Measurements from ENCODE around the gene NCOA3. TPM values are rescaled to one million over a fixed set of nuclear protein-coding genes. Genes with fewer than 3 reads are reported as not detected.

Gene NCOA3
- total RNA-seq, 3 donors from 2014 or later, result 22.8 to 28.8 (median 24.7) TPM

DNA sequence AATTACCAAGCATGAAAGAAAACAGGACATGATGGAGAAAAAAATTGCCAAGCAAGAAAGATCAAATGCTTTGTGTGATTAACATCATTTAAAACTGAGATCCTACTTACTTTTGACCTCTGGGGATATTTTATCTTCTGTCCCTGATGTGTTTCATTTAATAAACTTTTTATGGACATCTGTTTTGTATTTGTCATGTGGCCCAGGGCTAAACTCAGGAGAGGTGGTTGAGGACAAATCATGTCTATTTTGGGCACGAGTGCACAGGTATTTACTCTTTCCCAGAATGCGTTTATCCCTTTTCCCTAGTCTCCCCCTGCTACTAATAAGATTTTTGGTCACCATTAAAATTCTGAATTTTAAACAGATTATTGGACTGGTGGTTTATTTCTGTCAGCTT lies 128.2 kb downstream of the NCOA3 start:
- H3K9me3 ChIP-seq, result no peaks in the 10 kb centered on the region
- no peaks in the 10 kb centered on the region for H3K4me1 ChIP-seq (ENCODE audit: low read depth)
- ATAC-seq (no peak), DNase-seq (no peak)
- H3K4me3 ChIP-seq, result no peak overlapping the region
- intact Hi-C loops (cut with DNase I, micrococcal nuclease), result loop anchor here in 1 of 2 donors (10.0 kb wide), 1 partner anchor 235 kb away; no protein-coding TSS in a partner anchor
- H3K36me3 ChIP-seq (ENCODE audit: low read depth), result no peaks in the 10 kb centered on the region
- TF ChIP-seq CTCF (IDR thresholded peaks at IDR 0.05), result no peak

GRCh38 chr20:47631078-47631477 lies 129.4 kb downstream of the NCOA3 start:
- Histone ChIP-seq H3K9me3 (no peaks in the 10 kb centered on the region), H3K4me1 (ENCODE audit: low read depth) (no peaks in the 10 kb centered on the region), H3K4me3 (no peak overlapping the region), H3K36me3 (ENCODE audit: low read depth) (no peaks in the 10 kb centered on the region)
- ATAC-seq (no peak), DNase-seq (no peak)
- intact Hi-C loops (cut with DNase I, micrococcal nuclease), result no loop called here
- no peak for TF ChIP-seq CTCF (IDR thresholded peaks at IDR 0.05)

DNA sequence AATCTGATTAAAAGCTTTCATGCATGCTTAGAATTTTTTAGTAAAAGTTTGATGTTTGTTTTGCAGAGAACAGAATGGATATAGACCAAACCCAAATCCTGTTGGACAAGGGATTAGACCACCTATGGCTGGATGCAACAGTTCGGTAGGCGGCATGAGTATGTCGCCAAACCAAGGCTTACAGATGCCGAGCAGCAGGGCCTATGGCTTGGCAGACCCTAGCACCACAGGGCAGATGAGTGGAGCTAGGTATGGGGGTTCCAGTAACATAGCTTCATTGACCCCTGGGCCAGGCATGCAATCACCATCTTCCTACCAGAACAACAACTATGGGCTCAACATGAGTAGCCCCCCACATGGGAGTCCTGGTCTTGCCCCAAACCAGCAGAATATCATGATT lies 133.6 kb downstream of the NCOA3 start:
- intact Hi-C loops (cut with DNase I, micrococcal nuclease), result no loop called here
- ATAC-seq (no peak), DNase-seq (no peak)
- Histone ChIP-seq H3K9me3 (no peaks in the 10 kb centered on the region), H3K4me3 (no peak overlapping the region), H3K36me3 (ENCODE audit: low read depth) (no peaks in the 10 kb centered on the region), H3K4me1 (ENCODE audit: low read depth) (no peaks in the 10 kb centered on the region)
- no peak for TF ChIP-seq CTCF (IDR thresholded peaks at IDR 0.05)

- H3K36me3 ChIP-seq (ENCODE audit: low read depth), result no peaks in the 10 kb centered on the region
- DNase-seq (no peak), ATAC-seq (no peak)
- H3K4me1 ChIP-seq (ENCODE audit: low read depth), result no peaks in the 10 kb centered on the region
- TF ChIP-seq CTCF (IDR thresholded peaks at IDR 0.05), result no peak
- H3K4me3 ChIP-seq, result no peak overlapping the region
- intact Hi-C loops (cut with DNase I, micrococcal nuclease), result no loop called here
- H3K9me3 ChIP-seq, result no peaks in the 10 kb centered on the region
Measured at GRCh38 chr20:47638851-47639250, 137.2 kb downstream of the NCOA3 start.

DNA sequence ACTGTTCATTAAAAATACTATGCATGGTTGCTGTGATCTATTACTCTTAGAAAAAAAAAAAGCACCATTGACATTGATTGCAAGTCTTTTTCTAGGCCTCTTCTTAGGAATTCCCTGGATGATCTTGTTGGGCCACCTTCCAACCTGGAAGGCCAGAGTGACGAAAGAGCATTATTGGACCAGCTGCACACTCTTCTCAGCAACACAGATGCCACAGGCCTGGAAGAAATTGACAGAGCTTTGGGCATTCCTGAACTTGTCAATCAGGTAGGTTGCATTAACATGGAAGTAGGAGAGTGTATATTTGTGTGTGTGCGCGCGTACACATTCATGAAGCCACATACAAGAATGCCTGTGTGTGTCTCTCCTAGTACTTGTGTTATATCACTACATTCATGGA lies 140.4 kb downstream of the NCOA3 start:
- no peaks in the 10 kb centered on the region for H3K4me1 ChIP-seq (ENCODE audit: low read depth)
- no peak for TF ChIP-seq CTCF (IDR thresholded peaks at IDR 0.05)
- intact Hi-C loops (cut with DNase I, micrococcal nuclease), result no loop called here
- no peak overlapping the region for H3K4me3 ChIP-seq
- peaks cover 2% of the 10 kb centered on the region for H3K36me3 ChIP-seq (ENCODE audit: low read depth)
- DNase-seq (no peak), ATAC-seq (no peak)
- H3K9me3 ChIP-seq, result no peaks in the 10 kb centered on the region

- ATAC-seq (no peak), DNase-seq (no peak)
- intact Hi-C loops (cut with DNase I, micrococcal nuclease), result no loop called here
- no peaks in the 10 kb centered on the region for H3K9me3 ChIP-seq
- no peak overlapping the region for H3K4me3 ChIP-seq
- peaks cover 6% of the 10 kb centered on the region for H3K36me3 ChIP-seq (ENCODE audit: low read depth)
- H3K4me1 ChIP-seq (ENCODE audit: low read depth), result no peaks in the 10 kb centered on the region
- no peak for TF ChIP-seq CTCF (IDR thresholded peaks at IDR 0.05)
Measured at GRCh38 chr20:47642624-47643023, 140.9 kb downstream of the NCOA3 start.

Measured in mucosa of descending colon (tissue), 3 donors.